ENCODE measurements around the gene ATRNL1.

DNA sequence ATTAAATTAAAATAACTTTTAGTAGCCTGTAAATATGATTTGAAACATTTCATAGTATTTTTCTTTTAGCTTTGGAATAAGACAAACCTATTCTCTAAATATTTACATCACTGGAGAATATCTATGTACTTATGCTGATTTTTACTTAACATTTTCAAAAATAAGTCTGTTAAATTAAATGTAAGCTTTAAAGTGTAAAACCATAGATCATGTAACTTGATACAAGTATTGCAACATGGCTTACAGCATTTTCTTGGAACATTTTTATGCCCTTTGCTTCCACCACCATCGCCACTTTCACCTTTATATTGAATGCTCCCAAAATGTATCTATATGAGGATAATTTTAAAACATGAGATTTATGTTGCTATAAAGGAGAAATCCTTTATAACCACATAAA, 752.8 kb downstream of the ATRNL1 start:
- TF ChIP-seq EP300 (conservative IDR thresholded peaks at IDR 0.05; ENCODE audit: poor library complexity, severe bottlenecking) (no peak), SMC3 (conservative IDR thresholded peaks at IDR 0.05; ENCODE audit: poor library complexity) (no peak), MXI1 (conservative IDR thresholded peaks at IDR 0.05; ENCODE audit: poor library complexity, severe bottlenecking) (no peak), EZH2 (IDR thresholded peaks at IDR 0.05; ENCODE audit: borderline replicate concordance, insufficient read depth, low read length, poor library complexity, severe bottlenecking) (no peak), RAD21 (conservative IDR thresholded peaks at IDR 0.05) (no peak)
- TF ChIP-seq, protein P1, sequence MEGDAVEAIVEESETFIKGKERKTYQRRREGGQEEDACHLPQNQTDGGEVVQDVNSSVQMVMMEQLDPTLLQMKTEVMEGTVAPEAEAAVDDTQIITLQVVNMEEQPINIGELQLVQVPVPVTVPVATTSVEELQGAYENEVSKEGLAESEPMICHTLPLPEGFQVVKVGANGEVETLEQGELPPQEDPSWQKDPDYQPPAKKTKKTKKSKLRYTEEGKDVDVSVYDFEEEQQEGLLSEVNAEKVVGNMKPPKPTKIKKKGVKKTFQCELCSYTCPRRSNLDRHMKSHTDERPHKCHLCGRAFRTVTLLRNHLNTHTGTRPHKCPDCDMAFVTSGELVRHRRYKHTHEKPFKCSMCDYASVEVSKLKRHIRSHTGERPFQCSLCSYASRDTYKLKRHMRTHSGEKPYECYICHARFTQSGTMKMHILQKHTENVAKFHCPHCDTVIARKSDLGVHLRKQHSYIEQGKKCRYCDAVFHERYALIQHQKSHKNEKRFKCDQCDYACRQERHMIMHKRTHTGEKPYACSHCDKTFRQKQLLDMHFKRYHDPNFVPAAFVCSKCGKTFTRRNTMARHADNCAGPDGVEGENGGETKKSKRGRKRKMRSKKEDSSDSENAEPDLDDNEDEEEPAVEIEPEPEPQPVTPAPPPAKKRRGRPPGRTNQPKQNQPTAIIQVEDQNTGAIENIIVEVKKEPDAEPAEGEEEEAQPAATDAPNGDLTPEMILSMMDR (IDR thresholded peaks at IDR 0.05; ENCODE audit: poor library complexity, severe bottlenecking), result no peak
